ENCODE data around the gene MRPL55.

The MRPL55 gene

DNA sequence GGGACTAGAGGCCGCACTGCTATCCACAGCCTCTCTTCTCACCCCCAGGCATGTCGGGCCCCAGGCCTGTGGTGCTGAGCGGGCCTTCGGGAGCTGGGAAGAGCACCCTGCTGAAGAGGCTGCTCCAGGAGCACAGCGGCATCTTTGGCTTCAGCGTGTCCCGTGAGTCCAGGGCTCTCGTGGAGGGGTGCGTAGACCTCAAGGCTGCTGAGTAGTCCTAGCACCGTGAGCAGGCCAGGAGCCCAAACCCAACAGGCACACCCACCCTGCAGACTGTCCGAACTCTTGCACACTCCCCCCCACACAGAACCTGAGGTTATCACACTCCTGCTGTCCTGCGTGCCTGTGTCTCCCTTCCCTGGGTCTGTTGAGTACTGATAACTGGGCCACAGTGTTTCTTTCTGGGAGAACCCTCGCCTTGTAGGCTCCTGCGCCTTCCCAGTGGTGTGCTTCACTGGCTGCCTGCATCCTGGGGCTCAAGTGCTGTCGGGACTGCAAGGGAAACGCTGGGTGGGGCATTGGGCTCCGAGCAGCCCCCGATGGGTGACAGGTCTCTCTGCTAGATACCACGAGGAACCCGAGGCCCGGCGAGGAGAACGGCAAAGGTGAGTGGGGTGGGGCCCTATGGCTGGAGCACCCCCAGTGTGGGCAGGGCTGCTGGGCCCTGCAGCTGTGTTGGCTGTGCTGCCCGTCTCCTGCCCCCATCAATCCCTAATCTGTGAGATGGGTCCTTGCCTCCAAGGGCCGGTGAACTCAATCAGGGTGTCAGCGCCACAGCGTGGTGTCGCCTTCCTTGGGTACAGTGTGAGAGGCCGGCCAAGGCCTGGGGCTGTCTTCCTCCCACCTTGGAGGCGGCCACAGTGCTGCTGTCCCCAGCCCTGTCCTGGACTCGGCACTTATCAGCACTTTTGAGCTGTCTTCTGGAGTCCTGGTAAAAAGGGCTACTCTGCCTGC lies 36.6 kb upstream of the MRPL55 start:
- H3K27me3 ChIP-seq = no peaks in the 10 kb centered on the region
- H3K27ac ChIP-seq = no peak overlapping the region
- TF ChIP-seq, protein P1, sequence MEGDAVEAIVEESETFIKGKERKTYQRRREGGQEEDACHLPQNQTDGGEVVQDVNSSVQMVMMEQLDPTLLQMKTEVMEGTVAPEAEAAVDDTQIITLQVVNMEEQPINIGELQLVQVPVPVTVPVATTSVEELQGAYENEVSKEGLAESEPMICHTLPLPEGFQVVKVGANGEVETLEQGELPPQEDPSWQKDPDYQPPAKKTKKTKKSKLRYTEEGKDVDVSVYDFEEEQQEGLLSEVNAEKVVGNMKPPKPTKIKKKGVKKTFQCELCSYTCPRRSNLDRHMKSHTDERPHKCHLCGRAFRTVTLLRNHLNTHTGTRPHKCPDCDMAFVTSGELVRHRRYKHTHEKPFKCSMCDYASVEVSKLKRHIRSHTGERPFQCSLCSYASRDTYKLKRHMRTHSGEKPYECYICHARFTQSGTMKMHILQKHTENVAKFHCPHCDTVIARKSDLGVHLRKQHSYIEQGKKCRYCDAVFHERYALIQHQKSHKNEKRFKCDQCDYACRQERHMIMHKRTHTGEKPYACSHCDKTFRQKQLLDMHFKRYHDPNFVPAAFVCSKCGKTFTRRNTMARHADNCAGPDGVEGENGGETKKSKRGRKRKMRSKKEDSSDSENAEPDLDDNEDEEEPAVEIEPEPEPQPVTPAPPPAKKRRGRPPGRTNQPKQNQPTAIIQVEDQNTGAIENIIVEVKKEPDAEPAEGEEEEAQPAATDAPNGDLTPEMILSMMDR (IDR thresholded peaks at IDR 0.05) = no peak
- no peak overlapping the region for H3K4me3 ChIP-seq
- H3K9me3 ChIP-seq = no peaks in the 10 kb centered on the region
- H3K4me1 ChIP-seq = peaks cover 0 to 70% (median 54%) of the 10 kb centered on the region in 4 donors
- peaks cover 22 to 49% (median 37%) of the 10 kb centered on the region in 3 donors for H3K36me3 ChIP-seq
- intact Hi-C loops (cut with DNase I; ENCODE audit: low total_unique reads) = no loop called here
- no peak for DNase-seq

DNA sequence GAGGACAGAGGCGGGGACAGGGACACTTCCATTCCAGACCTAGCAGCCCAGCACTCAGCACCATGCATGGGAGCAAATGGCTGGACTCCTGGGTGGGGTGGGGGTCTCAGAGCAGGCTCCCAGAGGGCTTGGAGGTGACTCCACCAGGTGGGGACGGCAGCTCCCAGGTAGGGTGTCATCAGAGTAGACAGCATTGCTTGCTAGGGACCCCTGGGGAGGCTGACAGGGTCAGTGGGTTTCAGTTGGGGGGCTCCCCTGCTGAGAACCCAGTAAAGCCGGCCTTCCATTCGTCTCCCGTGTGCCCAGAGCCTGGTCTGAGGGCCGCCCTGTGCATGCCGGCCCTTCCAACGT lies 35.9 kb upstream of the MRPL55 start:
- TF ChIP-seq, protein P1 (IDR thresholded peaks at IDR 0.05) = no peak
- intact Hi-C loops (cut with DNase I; ENCODE audit: low total_unique reads) = no loop called here

DNA sequence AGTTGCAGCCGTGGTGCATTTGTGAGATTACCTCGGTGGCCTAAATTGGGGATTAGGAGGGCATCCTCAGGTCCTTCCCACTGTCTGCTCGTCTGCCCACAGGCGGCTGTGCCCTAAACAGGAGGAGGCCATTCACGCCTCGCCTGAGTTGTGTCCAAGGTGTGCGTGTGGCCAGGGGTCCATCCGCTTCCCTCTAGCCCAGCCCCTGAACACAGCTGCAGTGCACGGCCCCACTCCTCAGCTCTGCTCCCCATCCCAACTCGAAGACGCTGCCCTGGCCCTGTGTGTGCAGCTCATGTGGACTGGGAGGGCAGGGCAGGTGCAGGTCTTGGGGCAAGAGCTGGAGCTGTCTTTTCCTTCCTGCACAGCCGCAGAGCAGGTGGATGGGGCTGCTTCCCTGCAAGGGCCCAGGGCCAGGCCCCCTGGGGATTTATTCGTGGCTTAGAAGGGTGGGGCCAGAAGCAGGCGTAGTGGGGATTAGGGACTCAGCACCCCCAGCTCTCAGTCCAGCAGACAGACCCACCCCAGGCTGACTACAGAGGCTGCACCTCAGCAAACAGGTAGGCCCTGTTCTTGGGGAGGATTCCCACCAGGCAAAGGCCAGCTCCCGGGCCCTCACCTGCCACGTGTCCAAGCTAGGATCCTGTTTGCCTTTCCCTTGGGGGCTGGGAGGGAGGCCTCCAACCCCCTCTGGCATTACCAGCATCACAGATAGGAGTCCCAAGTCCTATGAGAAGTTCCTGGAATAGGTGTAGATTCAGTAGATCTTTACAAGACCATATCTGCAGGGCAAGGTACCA lies 35.3 kb upstream of the MRPL55 start:
- TF ChIP-seq, protein P1 (IDR thresholded peaks at IDR 0.05) = no peak

More for the DNA sequence above, 35.9 kb upstream of the MRPL55 start:
- H3K36me3 ChIP-seq = peaks cover 22 to 47% (median 37%) of the 10 kb centered on the region in 3 donors
- no peak for DNase-seq
- no peaks in the 10 kb centered on the region for H3K9me3 ChIP-seq
- no peak overlapping the region for H3K27ac ChIP-seq
- no peaks in the 10 kb centered on the region for H3K27me3 ChIP-seq
- H3K4me1 ChIP-seq = peaks cover 0 to 65% (median 50%) of the 10 kb centered on the region in 4 donors
- no peak overlapping the region for H3K4me3 ChIP-seq

DNA sequence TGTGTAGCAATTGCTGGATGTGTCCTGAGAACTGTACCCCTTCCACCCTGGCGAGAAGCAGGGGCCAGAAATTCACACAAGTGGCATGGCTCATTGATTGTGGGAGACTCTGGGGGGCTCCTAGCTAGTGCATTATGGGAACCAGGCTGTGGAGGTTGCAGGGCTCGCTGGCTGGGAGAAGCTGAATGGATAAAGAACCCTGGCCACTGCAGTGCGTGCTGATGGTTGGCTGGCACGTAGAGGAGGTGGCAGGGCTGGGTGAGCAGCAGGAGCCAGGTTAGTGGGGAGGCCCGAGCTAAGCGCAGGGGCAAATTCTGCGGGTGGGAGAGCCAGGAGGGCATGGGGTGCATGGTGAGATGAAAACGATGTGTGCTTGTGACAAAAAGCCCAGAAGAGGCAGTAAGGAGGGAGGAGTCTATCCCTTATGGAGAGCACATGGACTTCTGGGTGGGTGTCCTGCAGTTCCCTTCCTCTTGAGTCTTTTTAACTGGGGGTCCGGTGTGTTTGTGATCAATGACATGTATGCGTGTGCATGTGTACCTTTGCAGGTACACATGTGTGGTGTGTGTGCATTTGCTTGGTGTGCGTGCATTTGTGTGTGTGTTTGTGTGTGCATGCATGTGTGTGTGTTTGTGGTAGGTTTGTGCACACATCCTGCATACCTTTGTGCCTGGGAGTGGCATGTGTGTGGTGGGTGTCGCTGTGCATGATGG lies 34.5 kb upstream of the MRPL55 start:
- TF ChIP-seq, protein P1 (IDR thresholded peaks at IDR 0.05) = no peak
- H3K4me3 ChIP-seq = no peak overlapping the region
- no peaks in the 10 kb centered on the region for H3K9me3 ChIP-seq
- H3K4me1 ChIP-seq = peaks cover 0 to 51% (median 40%) of the 10 kb centered on the region in 4 donors
- intact Hi-C loops (cut with DNase I; ENCODE audit: low total_unique reads) = no loop called here
- no peak overlapping the region for H3K27ac ChIP-seq
- no peaks in the 10 kb centered on the region for H3K27me3 ChIP-seq
- peaks cover 22 to 34% (median 33%) of the 10 kb centered on the region in 3 donors for H3K36me3 ChIP-seq
- no peak for DNase-seq

More for the DNA sequence above, 35.3 kb upstream of the MRPL55 start:
- Histone ChIP-seq H3K36me3 (peaks cover 22 to 42% (median 37%) of the 10 kb centered on the region in 3 donors), H3K27ac (no peak overlapping the region), H3K4me3 (no peak overlapping the region), H3K4me1 (peaks cover 0 to 59% (median 44%) of the 10 kb centered on the region in 4 donors), H3K27me3 (no peaks in the 10 kb centered on the region), H3K9me3 (no peaks in the 10 kb centered on the region)
- no peak for DNase-seq
- intact Hi-C loops (cut with DNase I; ENCODE audit: low total_unique reads) = no loop called here

DNA sequence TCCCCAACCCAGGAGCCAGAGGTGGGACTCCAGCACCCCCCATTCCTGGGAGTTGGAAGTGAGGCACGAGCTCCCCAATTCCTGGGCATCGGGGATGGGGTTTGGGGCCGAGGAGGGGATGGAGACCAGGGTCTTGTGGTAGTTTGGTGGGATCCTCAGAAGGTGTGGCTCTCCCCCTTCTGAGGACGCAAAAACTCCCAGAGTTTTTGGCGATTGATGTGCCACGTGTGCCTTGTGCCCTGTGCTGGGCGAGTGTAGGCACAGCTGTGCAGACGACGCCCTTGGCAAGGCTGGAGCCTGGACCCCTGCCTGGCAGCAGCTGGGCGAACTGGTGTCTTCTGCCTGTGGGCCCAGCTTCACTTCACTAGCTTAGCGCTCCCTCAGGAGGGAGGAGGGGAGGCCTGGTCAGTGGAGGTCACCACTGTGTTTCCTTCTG lies 33.6 kb upstream of the MRPL55 start:
- no peak for DNase-seq
- Histone ChIP-seq H3K4me3 (no peak overlapping the region), H3K4me1 (peaks cover 0 to 50% (median 40%) of the 10 kb centered on the region in 4 donors), H3K36me3 (peaks cover 17 to 26% (median 25%) of the 10 kb centered on the region in 3 donors), H3K27ac (no peak overlapping the region), H3K9me3 (no peaks in the 10 kb centered on the region), H3K27me3 (no peaks in the 10 kb centered on the region)
- TF ChIP-seq, protein P1 (IDR thresholded peaks at IDR 0.05) = no peak
- intact Hi-C loops (cut with DNase I; ENCODE audit: low total_unique reads) = no loop called here
